GM13977 (cell line): ENCODE measurements around the gene CPE.
"Not testable (repeated sequence)": the region's sequence is repeated elsewhere in the genome, so short reads cannot be mapped to it uniquely, and the experiment has no call there.

Experiments
- DNase-seq: peaks from one replicate; pipeline ENCODE4 v3.0.0; 2012; ENCODE audit warnings: low spot score
- in situ Hi-C: fragments of 300-500 bp; cut with MboI; formaldehyde crosslinking; loops from one replicate; pipeline ENCODE4 v1.12.0; 2022; ENCODE audit warnings: low sequenced_read_pairs, low pct_unique_long_range_greater_than_20kb, mixed read lengths, inconsistent platforms; ENCODE audit not compliant: unreplicated experiment
- TF ChIP-seq, protein P1 (sequence below): IDR thresholded peaks from 2 replicates; pipeline ENCODE4 v1.5.1; 2012; ENCODE audit warnings: mild to moderate bottlenecking, control low read depth; ENCODE audit not compliant: insufficient read depth; ENCODE audit errors: extremely low read depth, missing control alignments

Gene CPE

DNA sequence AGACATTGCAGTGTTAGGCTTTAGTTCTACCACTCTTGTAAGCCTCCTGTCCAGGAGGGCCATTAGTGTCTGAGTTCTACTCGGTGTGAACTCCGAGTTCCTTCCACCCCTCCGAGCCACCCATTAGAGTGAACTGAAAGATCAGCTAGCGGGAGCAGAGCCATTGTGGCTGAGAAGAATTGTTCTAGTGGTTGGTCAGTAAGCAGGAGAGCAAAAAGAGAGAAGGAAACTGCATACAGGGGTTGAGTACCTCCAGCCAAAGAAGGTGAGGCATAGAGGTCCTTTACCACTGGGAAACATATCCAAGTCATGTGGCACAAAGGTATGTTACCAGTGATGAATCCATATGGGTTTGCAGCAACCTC, 96.9 kb downstream of the CPE start:
- TF ChIP-seq, protein P1, sequence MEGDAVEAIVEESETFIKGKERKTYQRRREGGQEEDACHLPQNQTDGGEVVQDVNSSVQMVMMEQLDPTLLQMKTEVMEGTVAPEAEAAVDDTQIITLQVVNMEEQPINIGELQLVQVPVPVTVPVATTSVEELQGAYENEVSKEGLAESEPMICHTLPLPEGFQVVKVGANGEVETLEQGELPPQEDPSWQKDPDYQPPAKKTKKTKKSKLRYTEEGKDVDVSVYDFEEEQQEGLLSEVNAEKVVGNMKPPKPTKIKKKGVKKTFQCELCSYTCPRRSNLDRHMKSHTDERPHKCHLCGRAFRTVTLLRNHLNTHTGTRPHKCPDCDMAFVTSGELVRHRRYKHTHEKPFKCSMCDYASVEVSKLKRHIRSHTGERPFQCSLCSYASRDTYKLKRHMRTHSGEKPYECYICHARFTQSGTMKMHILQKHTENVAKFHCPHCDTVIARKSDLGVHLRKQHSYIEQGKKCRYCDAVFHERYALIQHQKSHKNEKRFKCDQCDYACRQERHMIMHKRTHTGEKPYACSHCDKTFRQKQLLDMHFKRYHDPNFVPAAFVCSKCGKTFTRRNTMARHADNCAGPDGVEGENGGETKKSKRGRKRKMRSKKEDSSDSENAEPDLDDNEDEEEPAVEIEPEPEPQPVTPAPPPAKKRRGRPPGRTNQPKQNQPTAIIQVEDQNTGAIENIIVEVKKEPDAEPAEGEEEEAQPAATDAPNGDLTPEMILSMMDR = no peak
- in situ Hi-C loops = no loop called here
- no peak for DNase-seq

DNA sequence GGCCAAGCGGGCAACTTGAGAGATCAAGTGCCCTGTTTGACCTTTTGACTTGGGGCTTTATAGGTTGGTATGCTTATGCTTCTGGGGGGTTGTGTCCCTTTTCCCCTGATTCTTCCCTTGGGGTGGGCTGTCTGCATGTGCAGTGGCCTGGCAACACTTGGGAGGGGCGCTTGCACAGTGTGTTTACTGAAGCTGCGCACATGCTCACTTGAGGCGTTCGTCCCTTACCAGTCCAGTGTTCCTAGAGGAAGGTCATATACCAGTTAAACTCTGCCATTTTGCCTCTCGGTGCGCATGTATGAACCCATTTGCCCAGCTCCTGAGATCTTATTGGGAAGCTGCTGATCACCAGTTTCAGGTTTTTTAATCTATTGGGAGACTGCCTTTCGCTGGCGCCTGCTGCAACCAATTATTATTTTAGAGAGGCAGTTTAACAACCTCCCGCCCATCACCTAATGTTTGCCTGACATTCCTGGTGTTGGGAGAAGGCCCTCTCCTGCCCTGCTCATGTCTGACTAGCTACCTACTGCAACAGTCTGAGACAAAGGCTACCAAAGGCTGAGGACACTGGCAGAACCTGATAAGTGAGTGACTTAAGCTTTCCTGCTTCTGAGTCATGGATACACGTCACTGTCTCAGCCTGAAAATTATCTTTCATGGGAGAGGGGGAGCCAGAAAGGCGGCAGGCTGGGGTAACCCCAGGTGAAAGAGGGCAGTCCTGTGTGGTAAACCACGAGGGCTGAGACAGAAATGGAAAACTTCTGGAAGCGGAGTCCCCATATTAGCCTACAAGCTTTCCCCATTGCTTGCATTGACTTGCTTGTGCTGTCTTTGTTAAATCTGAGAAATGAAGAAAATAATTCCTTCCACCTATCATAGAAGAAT, 97.6 kb downstream of the CPE start:
- in situ Hi-C loops = no loop called here
- no peak for DNase-seq
- TF ChIP-seq, protein P1 = no peak

DNA sequence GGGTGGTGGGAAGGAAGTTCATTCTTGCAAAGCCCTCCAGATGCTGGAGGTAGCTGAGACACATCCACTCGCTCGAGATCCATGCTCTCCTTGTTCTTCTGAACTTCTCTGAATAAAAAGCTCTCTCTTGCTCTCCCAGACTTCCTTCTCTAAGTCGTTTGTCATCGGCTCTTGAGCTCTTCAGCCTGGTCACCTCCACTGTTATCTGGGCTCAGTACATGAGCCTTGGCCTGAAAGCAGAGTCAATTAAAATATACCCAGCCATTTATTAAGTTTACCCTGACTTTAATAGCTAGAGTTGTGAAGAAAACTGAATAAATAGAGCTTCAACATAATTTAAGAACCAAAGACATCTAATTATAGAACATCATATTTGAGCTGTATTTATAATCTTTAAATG, 99.0 kb downstream of the CPE start:
- no peak for DNase-seq
- in situ Hi-C loops = no loop called here
- TF ChIP-seq, protein P1 = no peak

DNA sequence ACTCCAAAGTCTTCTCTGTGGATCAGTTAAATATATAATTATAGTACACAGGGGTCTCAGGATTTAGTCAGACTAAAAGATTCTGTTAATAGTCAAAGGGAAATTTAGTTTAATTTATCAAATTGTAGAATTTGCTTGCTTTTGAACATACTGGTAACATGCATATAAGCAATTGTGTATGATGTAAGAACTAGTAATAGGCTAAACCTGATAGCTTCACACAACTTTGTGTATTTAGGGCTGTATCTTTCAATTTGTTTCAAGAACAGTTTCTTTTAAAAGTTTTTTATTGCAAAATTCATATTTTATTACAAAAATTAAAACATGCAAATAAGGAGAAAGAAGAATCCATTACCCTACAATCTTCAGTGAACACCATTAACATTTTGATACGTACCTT, 99.5 kb downstream of the CPE start:
- in situ Hi-C loops = no loop called here
- TF ChIP-seq, protein P1 = no peak
- no peak for DNase-seq

DNA sequence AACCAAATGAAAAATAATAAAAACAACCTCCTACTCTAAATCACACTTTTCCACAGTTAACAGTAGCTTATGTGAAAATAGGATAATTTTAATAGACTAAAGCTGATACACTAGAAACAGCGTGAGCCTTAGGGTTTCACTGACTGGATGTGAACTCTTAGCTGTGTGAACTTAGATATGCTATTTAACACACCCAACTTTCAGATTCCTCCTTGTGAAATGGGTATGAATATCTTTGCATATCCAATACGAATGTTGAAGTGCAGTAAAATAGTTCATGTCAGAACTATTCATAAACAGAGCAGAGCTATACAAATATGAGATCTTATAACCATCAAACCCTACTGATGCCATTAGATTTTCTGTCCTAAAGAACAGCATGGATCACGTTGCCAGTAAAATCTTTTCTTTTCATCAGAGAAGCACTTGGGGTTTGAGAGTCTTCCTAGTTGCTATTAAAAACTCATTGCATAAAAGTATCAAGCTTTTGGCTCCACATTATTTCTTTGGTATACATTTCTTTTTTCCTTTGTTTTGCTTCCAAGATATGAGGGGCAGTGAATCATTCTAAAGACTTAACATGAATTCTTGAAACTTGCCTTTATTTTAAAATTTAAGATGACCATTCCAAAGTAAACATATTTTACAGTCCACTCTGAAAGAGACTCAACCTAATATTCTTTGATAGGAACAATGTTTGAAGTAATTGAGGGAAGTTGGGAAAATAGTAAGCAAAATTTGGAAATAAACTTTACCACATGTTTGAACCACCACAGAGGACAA, 102.4 kb downstream of the CPE start:
- DNase-seq = no peak
- TF ChIP-seq, protein P1 = no peak
- in situ Hi-C loops = no loop called here

DNA sequence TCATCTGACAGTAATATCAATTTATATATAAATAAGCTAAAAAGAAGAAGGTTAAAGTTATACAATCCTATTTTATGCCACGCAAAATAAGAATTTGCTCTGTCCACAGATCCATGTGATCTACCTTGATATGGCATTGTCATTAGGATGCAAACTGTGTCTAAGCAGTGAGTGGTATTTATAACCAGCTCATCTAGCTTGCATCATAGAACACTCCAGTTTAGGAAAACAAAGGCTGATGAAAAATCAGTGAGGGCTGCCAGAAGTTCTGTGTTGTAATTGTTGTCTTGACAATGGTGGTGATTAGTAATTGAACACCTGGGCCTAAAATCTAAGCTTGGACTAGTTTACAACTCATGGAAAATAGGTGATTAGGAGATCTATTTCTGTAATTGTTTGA, 111.0 kb downstream of the CPE start:
- in situ Hi-C loops = no loop called here
- DNase-seq = no peak
- TF ChIP-seq, protein P1 = no peak

DNA sequence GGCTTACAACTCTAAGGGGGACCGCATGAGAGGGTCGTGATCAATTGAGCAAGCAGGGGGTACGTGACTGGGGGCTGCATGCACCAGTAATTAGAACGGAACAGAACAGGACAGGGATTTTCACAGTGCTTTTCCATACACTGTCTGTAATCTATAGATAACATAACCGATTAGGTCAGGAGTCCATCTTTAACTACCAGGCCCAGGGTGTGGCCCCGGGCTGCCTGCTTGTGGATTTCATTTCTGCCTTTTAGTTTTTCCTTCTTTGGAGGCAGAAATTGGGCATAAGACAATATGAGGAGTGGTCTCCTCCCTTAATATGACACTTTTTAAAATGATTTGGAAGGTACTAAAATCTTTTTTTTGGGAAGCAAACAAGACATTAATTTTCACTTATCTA, 113.8 kb downstream of the CPE start:
- not testable (repeated sequence) for DNase-seq

More for the DNA sequence above, 113.8 kb downstream of the CPE start:
- in situ Hi-C loops = not testable (repeated sequence)
